GM23338 (cell line): ENCODE data around the gene GPR87.

Source experiments
- EZH2 ChIP-seq: fragments of 200-600 bp; sonication (generic); IDR thresholded peaks from one replicate; pipeline ENCODE4 v1.8.0; 2017; ENCODE audit warnings: antibody characterized with exemption, mild to moderate bottlenecking, low read depth; ENCODE audit not compliant: unreplicated experiment
- EZH2phosphoT487 ChIP-seq: fragments of 200-600 bp; sonication (generic); IDR thresholded peaks from one replicate; pipeline ENCODE4 v1.8.1; 2018; ENCODE audit warnings: antibody characterized with exemption; ENCODE audit not compliant: unreplicated experiment
- POLR2AphosphoS5 ChIP-seq: IDR thresholded peaks from 2 replicates; pipeline ENCODE4 v1.6.1; 2016; ENCODE audit warnings: antibody characterized with exemption, low read depth
- TF ChIP-seq, protein P1 (sequence below), 2 experiments: fragments of 200-600 bp in 1 of 2; sonication (generic) in 1 of 2; conservative IDR thresholded peaks; 2 replicates each; pipeline versions ENCODE4 v1.5.1 to v1.6.1; 2016 to 2017; ENCODE audit warnings: antibody characterized with exemption in 2 of 2, low read depth in 2 of 2, mild to moderate bottlenecking in 2 of 2, moderate library complexity in 1 of 2

DNA sequence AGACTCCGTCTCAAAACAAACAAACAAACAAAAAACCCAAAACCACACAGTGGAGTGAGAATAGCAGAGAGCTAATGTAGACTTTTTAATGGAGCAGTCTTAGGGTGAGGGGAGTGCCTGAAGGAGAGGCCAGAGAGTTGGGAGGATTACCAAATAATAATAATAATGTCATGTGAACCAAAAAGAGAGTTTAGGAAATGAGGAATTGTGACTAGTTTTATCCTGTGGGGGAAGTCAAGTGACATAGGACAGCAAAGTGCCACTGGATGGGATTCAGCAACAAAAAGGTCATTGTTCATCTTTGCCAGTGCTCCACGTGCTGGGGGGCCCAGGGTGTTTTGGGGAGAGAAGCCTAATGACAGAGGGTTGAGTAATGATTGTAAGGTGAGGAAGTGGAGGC, 12.9 kb downstream of the GPR87 start:
- TF ChIP-seq EZH2 (no peak), POLR2AphosphoS5 (no peak), EZH2phosphoT487 (no peak)
- TF ChIP-seq, protein P1, sequence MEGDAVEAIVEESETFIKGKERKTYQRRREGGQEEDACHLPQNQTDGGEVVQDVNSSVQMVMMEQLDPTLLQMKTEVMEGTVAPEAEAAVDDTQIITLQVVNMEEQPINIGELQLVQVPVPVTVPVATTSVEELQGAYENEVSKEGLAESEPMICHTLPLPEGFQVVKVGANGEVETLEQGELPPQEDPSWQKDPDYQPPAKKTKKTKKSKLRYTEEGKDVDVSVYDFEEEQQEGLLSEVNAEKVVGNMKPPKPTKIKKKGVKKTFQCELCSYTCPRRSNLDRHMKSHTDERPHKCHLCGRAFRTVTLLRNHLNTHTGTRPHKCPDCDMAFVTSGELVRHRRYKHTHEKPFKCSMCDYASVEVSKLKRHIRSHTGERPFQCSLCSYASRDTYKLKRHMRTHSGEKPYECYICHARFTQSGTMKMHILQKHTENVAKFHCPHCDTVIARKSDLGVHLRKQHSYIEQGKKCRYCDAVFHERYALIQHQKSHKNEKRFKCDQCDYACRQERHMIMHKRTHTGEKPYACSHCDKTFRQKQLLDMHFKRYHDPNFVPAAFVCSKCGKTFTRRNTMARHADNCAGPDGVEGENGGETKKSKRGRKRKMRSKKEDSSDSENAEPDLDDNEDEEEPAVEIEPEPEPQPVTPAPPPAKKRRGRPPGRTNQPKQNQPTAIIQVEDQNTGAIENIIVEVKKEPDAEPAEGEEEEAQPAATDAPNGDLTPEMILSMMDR (conservative IDR thresholded peaks at IDR 0.05; ENCODE audit: low read depth in 2 of 2), result no peak
